ENCODE data around the gene RASAL1. TPM values are rescaled to one million over a fixed set of nuclear protein-coding genes. Genes with fewer than 3 reads are reported as not detected.

RASAL1 gene
- total and polyA plus RNA-seq, 2 experiments from 2014 or later = 2.7 to 8.2 TPM

DNA sequence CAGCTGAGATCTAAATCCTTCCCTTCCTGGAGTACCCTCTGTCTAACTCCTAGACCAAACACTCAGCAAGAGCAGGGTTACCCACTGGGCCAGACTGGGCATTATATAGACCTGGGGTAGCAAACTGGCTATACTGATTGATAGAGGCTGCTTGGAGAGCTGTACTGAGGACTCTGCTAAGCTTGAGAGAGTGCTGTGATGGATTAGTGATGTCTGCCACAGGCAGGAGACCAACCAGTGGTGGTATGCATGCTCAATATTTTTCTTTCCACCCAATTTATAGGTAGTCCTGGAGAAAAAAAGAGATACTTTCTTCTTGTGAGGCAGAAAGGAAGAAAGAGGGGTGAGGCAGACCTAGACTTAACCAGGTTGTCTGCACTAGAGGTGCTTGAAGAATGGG is 45.7 kb downstream of the RASAL1 start:
- H3K27me3 Mint-ChIP-seq (ENCODE audit: insufficient read depth, low read depth, poor library complexity) = peaks cover 20% of the 10 kb centered on the region
- Histone ChIP-seq H4K20me1 (replicated peaks; ENCODE audit: insufficient read depth) (no peaks in the 10 kb centered on the region; the same call in 1 of the 2 replicates), H3F3A (replicated peaks; ENCODE audit: low read depth) (no peaks in the 10 kb centered on the region), H3K4me1 (ENCODE audit: insufficient read depth) (peaks cover 6% of the 10 kb centered on the region; the same call in 1 of the 2 replicates), H3K27me3 (ENCODE audit: insufficient read depth) (no peaks in the 10 kb centered on the region), H2AFZ (no peak overlapping the region), H3K9me2 (ENCODE audit: insufficient read depth) (no peaks in the 10 kb centered on the region), H3K79me2 (replicated peaks; ENCODE audit: insufficient read depth) (no peaks in the 10 kb centered on the region), H3K4me3 (no peak overlapping the region), H3K27ac (ENCODE audit: low read depth) (no peak overlapping the region), H3K4me2 (no peak overlapping the region), H3K36me3 (ENCODE audit: insufficient read depth) (no peaks in the 10 kb centered on the region)
- no peaks in the 10 kb centered on the region; the same call in 2 of the 3 replicates for H3K36me3 Mint-ChIP-seq (ENCODE audit: low read depth)
- no peaks in the 10 kb centered on the region for H3K9me3 Mint-ChIP-seq
- no peak overlapping the region for H3K4me3 Mint-ChIP-seq
- TF ChIP-seq, protein P1, sequence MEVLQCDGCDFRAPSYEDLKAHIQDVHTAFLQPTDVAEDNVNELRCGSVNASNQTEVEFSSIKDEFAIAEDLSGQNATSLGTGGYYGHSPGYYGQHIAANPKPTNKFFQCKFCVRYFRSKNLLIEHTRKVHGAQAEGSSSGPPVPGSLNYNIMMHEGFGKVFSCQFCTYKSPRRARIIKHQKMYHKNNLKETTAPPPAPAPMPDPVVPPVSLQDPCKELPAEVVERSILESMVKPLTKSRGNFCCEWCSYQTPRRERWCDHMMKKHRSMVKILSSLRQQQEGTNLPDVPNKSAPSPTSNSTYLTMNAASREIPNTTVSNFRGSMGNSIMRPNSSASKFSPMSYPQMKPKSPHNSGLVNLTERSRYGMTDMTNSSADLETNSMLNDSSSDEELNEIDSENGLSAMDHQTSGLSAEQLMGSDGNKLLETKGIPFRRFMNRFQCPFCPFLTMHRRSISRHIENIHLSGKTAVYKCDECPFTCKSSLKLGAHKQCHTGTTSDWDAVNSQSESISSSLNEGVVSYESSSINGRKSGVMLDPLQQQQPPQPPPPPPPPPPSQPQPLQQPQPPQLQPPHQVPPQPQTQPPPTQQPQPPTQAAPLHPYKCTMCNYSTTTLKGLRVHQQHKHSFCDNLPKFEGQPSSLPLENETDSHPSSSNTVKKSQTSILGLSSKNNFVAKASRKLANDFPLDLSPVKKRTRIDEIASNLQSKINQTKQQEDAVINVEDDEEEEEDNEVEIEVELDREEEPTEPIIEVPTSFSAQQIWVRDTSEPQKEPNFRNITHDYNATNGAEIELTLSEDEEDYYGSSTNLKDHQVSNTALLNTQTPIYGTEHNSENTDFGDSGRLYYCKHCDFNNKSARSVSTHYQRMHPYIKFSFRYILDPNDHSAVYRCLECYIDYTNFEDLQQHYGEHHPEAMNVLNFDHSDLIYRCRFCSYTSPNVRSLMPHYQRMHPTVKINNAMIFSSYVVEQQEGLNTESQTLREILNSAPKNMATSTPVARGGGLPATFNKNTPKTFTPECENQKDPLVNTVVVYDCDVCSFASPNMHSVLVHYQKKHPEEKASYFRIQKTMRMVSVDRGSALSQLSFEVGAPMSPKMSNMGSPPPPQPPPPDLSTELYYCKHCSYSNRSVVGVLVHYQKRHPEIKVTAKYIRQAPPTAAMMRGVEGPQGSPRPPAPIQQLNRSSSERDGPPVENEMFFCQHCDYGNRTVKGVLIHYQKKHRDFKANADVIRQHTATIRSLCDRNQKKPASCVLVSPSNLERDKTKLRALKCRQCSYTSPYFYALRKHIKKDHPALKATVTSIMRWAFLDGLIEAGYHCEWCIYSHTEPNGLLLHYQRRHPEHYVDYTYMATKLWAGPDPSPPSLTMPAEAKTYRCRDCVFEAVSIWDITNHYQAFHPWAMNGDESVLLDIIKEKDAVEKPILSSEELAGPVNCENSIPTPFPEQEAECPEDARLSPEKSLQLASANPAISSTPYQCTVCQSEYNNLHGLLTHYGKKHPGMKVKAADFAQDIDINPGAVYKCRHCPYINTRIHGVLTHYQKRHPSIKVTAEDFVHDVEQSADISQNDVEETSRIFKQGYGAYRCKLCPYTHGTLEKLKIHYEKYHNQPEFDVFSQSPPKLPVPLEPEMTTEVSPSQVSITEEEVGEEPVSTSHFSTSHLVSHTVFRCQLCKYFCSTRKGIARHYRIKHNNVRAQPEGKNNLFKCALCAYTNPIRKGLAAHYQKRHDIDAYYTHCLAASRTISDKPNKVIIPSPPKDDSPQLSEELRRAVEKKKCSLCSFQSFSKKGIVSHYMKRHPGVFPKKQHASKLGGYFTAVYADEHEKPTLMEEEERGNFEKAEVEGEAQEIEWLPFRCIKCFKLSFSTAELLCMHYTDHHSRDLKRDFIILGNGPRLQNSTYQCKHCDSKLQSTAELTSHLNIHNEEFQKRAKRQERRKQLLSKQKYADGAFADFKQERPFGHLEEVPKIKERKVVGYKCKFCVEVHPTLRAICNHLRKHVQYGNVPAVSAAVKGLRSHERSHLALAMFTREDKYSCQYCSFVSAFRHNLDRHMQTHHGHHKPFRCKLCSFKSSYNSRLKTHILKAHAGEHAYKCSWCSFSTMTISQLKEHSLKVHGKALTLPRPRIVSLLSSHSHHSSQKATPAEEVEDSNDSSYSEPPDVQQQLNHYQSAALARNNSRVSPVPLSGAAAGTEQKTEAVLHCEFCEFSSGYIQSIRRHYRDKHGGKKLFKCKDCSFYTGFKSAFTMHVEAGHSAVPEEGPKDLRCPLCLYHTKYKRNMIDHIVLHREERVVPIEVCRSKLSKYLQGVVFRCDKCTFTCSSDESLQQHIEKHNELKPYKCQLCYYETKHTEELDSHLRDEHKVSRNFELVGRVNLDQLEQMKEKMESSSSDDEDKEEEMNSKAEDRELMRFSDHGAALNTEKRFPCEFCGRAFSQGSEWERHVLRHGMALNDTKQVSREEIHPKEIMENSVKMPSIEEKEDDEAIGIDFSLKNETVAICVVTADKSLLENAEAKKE (CRISPR knock-in tag; IDR thresholded peaks at IDR 0.05) = no peak
- TF ChIP-seq CREB1 (CRISPR knock-in tag; IDR thresholded peaks at IDR 0.05; ENCODE audit: low read depth) = no peak
- no peak for TF ChIP-seq EZH2 (IDR thresholded peaks at IDR 0.05; ENCODE audit: low read depth, unreplicated experiment)
- no peak for TF ChIP-seq JUNB (IDR thresholded peaks at IDR 0.05; ENCODE audit: unreplicated experiment)
- no peak for TF ChIP-seq ETS1 (IDR thresholded peaks at IDR 0.05)
- TF ChIP-seq ZNF114 (CRISPR knock-in tag; IDR thresholded peaks at IDR 0.05) = no peak
- TF ChIP-seq NANOG (IDR thresholded peaks at IDR 0.05; ENCODE audit: borderline replicate concordance) = no peak
- DNase-seq (ENCODE audit: low spot score) (no peak), ATAC-seq (no peak)
- no peak overlapping the region for H3K27ac Mint-ChIP-seq
- H3K4me1 Mint-ChIP-seq = peaks cover 34% of the 10 kb centered on the region

All from GM23338 (cell line).